GM12892 (cell line): ENCODE measurements around the gene HNRNPA1. TPM values are rescaled to one million over a fixed set of nuclear protein-coding genes. Genes with fewer than 3 reads are reported as not detected.
"Not testable (repeated sequence)": the region's sequence is repeated elsewhere in the genome, so short reads cannot be mapped to it uniquely, and the experiment has no call there.

Experiments
- DNase-seq: peaks from one replicate; pipeline ENCODE4 v3.0.0; 2011; ENCODE audit not compliant: insufficient read length
- FAIRE-seq: peaks from 2 replicates; lab custom pipeline; 2011; peaks lifted over from hg19 to GRCh38; lab: Jason Lieb, UNC
- POLR2A ChIP-seq: IDR thresholded peaks from 2 replicates; pipeline ENCODE4 v1.6.1; 2011; ENCODE audit warnings: low read depth, low read length, control low read depth
- POLR2AphosphoS5 ChIP-seq: IDR thresholded peaks from 2 replicates; pipeline ENCODE4 v1.6.1; 2011; ENCODE audit warnings: low read depth, low read length, control low read depth
- TAF1 ChIP-seq: IDR thresholded peaks from 2 replicates; pipeline ENCODE4 v1.6.1; 2011; ENCODE audit warnings: low read depth, mild to moderate bottlenecking, control low read depth, low read length, borderline replicate concordance
- polyA plus RNA-seq: library from polyadenylated mRNA; unstranded; fragments of >200 nt; gene quantifications from one replicate; pipeline ENCODE4 v1.2.1, GENCODE V29; 2012; ENCODE audit warnings: missing spikeins, inconsistent platforms; ENCODE audit not compliant: missing spikeins

The HNRNPA1 gene
- 1,882 TPM for polyA plus RNA-seq

DNA sequence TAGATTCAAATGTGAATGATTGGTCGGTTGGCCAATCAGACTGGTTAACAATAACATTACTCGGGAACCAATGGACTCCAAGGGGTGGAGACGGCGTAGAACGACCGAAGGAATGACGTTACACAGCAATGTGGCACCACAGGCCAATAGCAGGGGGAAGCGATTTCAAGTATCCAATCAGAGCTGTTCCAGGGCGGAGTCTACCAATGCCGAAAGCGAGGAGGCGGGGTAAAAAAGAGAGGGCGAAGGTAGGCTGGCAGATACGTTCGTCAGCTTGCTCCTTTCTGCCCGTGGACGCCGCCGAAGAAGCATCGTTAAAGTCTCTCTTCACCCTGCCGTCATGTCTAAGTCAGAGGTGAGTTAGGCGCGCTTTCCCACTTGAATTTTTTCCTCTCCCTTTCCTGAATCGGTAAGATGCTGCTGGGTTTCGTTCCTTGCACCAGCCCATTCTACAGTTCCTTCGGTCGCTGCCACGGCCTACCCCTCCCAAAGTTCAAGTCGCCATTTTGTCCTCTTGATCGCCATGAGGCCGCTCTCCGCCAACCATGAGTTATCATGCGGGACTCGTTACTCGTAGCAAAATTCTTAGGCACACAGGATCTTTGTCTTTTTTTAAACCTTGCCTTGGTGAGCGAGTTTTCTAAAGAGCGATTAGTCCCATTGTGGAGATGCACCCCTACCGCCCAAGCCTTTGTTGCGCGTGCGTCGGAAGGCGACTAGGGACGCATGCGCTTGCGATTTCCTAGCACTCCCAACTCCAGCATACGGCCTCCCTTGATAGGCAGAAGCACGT is at the start of gene HNRNPA1:
TSS of gene HNRNPA1 (plus strand) at position 259 of the 793 bp plus-strand sequence. CDS start at position 341, 82 bp downstream.
- FAIRE-seq (peak; percentile 95), DNase-seq (peak; percentile 80)
- TF ChIP-seq POLR2A = peak; percentile 99
- peak; percentile 99 for TF ChIP-seq TAF1
- peak; percentile 99 for TF ChIP-seq POLR2AphosphoS5

DNA sequence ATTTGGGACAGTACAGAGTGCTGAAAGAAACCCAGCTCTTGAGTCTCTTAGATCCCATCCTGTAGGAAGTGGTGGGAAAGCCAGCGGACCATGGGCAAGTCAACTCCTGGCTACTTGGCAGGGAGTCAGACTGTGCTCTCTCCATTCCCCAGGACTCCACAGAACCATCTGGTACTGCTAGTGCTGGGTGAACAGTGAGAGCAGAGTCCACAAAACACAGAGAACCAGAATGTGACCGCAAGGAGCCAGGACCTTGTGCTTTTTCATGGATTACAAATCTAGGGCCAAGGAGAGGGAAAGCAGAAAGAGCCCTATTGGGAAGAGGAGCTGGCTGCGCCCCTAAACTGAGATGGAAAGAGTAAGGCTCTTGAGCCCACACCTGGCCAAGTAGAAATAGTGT is 49.3 kb upstream of the HNRNPA1 start:
- FAIRE-seq = not testable (repeated sequence)

GRCh38 chr12:54232790-54233189 is 47.7 kb upstream of the HNRNPA1 start:
- FAIRE-seq = no peak
- TF ChIP-seq POLR2A (no peak), POLR2AphosphoS5 (no peak), TAF1 (no peak)
- DNase-seq = no peak

More for the DNA sequence above, 49.3 kb upstream of the HNRNPA1 start:
- DNase-seq = not testable (repeated sequence)

DNA sequence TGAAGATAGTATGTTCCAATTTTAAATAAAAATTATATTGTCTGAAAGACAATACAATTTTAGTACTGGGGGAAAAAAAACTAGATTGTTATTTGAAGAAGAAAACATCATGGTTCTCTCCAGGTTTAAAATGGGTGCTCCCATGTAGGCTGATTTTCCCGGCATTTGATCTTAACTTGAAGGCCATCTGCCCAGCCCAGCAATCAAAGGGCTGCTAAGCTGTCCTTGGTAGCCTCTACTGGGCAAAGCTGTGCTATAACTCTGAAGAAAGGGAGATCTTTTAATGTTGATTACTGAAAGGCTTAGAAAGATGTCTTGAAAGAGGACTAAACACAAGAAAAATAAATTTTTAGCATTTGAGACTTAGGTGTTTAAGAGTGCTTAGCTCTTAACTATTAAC is 42.0 kb upstream of the HNRNPA1 start:
- FAIRE-seq (no peak), DNase-seq (no peak)
- TF ChIP-seq TAF1 (no peak), POLR2AphosphoS5 (no peak), POLR2A (no peak)

GRCh38 chr12:54239620-54240019 is 40.9 kb upstream of the HNRNPA1 start:
- DNase-seq = no peak
- no peak for TF ChIP-seq POLR2A
- TF ChIP-seq POLR2AphosphoS5 = no peak
- no peak for TF ChIP-seq TAF1
- FAIRE-seq = no peak

DNA sequence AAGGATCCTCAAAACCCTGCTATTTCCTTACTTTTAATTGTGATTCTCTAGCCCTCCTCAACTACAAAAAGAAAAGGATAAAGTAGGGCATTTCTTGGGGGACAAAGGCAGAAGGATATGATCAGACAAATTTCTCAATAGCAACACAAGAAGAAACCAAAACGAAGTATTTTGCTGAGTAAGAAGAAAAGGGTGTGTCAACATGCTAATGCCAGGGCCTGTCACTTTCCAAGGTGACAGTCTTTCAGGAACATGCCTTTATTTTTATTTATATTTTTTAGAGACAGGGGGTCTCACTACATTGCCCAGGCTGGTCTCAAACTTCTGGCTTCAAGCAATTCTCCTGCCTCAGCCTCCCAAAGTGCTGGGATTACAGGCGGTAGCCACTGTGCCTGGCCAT is 40.4 kb upstream of the HNRNPA1 start:
- DNase-seq = no peak
- TF ChIP-seq POLR2AphosphoS5 (no peak), TAF1 (no peak), POLR2A (no peak)
- FAIRE-seq = no peak

DNA sequence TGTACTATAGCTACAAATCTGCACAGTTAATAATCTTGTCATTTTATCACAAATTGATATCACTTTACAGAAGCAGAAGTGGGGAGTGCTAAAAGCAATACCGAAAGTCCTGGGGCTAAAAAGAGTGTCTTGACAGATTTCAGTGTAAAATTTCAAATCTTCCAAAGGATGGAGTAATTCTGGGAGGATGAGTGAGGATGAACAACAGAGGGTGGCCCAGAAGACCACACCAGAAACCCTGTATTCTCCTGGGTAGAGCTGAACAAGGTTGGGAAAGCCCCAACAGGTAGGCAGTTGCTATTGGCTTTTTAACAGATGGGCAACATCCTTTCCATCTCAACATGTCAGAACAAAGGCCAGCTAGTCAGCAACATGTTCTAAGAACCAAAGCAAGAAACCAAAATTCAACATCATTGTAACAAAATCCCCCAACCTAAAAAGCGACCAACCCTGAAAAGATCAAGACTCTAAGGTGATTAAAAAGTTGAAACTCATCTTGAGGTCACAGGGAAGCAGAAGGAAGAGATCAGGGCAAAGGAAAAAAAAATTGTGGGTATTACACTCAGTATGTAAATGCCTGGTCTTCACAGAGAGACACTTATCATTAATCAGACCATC is 39.4 kb upstream of the HNRNPA1 start:
- TF ChIP-seq POLR2A (no peak), TAF1 (no peak), POLR2AphosphoS5 (no peak)
- FAIRE-seq = no peak
- no peak for DNase-seq

DNA sequence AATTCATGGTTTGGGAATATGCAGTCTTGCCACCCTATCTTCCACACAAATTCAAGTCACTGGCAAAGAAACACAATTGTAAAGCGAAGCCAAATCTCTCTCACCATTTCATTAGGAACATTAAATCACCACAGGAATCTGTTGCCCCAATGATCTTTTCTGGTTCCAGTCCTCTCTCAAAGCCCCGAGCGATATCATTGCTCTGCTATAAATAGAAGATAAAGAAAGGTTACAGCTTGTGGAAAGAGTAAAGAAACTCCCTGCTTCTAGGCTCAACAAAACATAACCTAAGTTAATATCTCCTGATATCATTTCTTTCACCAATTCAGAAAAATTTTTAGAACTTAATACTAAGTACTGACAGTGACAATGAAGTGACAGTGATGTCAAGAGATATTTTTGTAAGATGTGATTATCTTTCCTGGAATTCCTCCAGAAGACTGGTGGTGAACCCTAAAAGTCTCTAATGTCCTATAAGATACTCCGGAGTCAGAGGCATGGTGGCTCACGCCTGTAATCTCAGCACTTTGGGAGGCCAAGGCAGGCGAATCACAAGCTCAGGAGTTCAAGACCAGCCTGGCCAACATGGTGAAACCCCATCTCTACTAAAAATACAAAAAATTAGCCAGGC is 34.4 kb upstream of the HNRNPA1 start:
- FAIRE-seq (no peak), DNase-seq (no peak)
- no peak for TF ChIP-seq TAF1
- TF ChIP-seq POLR2A = no peak
- no peak for TF ChIP-seq POLR2AphosphoS5

GRCh38 chr12:54249489-54249888 is 31.0 kb upstream of the HNRNPA1 start:
- DNase-seq = no peak
- FAIRE-seq = no peak
- TF ChIP-seq TAF1 (no peak), POLR2A (no peak), POLR2AphosphoS5 (no peak)

GRCh38 chr12:54251667-54252284 is 28.8 kb upstream of the HNRNPA1 start:
- TF ChIP-seq POLR2A (no peak), TAF1 (no peak), POLR2AphosphoS5 (no peak)
- DNase-seq (no peak), FAIRE-seq (no peak)

GRCh38 chr12:54253240-54253639 is 27.3 kb upstream of the HNRNPA1 start:
- no peak for TF ChIP-seq TAF1
- no peak for TF ChIP-seq POLR2AphosphoS5
- no peak for TF ChIP-seq POLR2A
- no peak for DNase-seq
- FAIRE-seq = no peak

GRCh38 chr12:54257332-54257731 is 23.2 kb upstream of the HNRNPA1 start:
- DNase-seq (no peak), FAIRE-seq (no peak)
- no peak for TF ChIP-seq POLR2A
- TF ChIP-seq POLR2AphosphoS5 = no peak
- no peak for TF ChIP-seq TAF1
